HG03025 (cell line): ENCODE measurements around the gene RAMP2.
"Not testable (repeated sequence)": the region's sequence is repeated elsewhere in the genome, so short reads cannot be mapped to it uniquely, and the experiment has no call there.

Experiments
- ATAC-seq: cut with Tn5 transposase; IDR thresholded peaks from one replicate; pipeline ENCODE4 v1.9.1; 2021; ENCODE audit warnings: mild to moderate bottlenecking, moderate library complexity; ENCODE audit not compliant: unreplicated experiment, low FRiP score

Gene RAMP2

DNA sequence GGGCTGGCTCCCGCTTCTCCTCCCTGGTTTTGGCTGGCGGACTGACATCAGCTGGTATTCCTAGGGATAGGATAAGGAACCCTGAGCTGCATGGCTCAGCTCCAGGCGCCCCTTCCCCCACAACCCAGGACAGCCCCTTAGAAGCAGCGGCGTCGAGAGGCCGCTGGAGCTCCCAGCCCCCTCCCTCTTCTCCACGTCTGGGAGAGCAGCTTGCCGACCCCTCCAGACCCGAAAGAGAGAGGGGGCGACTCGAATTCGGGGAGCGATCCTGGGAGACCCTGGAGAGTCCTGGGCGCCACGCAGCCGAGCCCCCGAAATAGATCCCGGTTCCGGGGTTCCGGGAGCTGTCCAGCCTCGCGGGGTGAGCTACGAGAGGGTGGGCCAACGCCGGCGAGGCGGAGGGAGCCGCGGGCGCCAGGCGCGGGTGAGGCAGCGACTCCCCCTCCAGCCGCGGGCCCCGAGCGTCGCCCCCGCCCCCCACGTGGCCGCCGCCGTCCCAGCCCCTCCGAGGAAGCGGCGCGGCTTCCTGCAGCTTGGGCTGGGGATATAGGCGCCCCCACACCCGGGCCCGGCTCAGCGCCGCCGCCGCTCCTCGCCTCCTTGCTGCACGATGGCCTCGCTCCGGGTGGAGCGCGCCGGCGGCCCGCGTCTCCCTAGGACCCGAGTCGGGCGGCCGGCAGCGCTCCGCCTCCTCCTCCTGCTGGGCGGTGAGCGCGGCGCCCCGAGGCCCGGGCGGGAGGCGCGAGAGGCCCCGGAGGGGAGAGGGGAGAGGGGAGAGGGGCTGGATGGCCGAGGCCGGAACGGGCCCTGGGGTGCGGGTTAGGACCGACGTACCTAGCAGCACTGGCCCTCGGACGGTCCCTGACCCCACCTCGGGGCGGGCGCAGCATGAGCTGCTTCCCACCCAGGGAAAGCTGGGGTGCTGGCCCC lies at the start of gene RAMP2:
TSS of gene RAMP2 (plus strand) at position 576 of the 930 bp plus-strand sequence. CDS start at position 611, 35 bp downstream.
- no peak for ATAC-seq

- no peak for ATAC-seq
These were observed 39.9 kb upstream of the RAMP2 start for GRCh38 chr17:42720996-42721583.

DNA sequence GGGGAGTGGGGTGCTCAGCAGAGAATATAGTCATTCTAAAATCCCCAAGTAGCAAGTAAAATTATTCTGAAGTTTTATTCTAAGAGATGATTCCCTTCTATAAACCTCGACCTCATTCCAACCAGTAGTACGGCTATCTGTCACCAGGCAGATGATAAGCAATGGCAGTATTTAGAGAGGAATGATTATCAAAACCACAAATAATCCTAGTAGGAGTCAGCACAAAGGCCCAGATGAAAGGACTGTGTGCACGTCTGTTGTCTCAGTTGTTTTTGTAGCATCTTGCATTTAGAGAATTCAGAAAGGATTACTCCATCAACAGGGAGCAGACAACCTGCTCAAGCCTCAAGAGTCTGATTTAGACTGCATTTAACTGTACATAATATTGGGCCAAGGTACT lies 37.4 kb upstream of the RAMP2 start:
- ATAC-seq = no peak

GRCh38 chr17:42725143-42725542 lies 35.9 kb upstream of the RAMP2 start:
- ATAC-seq = no peak

- no peak for ATAC-seq
These were observed 20.3 kb upstream of the RAMP2 start for GRCh38 chr17:42740699-42741098.

GRCh38 chr17:42742916-42743315 lies 18.1 kb upstream of the RAMP2 start:
- ATAC-seq = not testable (repeated sequence)

- ATAC-seq = no peak
These were observed 17.3 kb upstream of the RAMP2 start for GRCh38 chr17:42743595-42744282.

DNA sequence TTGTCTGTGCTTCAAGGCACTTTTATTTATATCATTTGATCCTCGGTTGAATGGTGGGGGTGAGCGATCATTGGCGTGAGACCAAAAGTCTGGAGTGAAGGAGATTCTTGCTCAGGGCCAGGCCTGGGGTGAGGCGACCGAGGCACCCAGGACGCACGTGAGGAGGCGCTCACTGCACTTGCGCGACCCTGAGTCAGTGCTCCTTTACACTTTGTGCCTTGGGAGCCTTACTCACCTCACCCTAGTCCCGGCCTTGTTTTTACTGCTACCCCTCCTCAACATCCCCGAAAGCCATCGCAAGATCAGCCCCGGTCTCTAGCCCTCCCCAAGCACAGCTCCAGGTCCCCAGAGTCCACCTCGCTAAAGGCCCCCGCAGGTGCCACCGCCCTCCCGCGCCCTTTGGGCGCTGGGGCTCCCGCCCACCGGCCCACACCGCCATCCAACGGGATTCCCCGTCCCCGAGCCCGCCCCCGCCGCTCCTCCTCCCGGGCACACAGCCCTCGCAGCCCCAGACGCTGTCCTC lies 16.7 kb upstream of the RAMP2 start:
- ATAC-seq = peak; percentile 47

DNA sequence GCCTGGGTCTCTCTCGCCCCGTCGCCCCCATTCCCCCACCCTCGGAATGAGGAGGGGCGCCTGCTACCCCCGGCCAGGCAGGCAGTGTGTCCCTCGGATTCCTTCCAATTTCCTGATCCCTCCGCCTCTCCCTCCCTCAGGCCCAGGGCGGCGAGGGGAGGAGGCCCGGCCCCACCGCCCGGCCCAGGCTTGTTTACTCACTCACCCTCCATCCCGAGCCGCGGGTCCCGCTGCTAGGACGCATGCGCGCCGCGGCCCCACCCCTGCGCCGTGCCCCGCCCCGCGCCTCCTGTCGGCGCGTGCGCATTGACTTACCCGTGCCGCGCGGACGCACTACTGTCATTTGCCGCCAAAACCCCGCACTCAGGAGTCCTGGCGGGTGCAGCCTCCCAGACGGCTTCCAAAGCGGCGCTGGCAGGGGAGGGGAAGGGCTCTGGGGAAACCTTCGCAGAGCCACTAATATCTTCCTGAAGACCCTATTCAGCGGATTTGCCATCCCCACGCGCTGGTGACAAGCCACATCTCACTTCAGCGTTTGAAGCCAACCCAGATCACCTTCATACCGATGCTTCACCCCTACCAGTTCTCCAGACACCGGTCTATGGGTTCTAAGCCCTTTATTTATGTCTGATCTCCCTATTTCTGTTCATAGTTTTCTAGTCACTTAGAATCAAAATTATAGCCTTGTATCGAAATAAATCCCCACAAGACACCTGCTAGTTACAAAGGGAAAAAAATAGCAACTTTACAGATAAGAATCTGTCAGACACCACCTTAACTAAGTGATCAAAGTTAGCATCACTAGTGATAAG lies 16.0 kb upstream of the RAMP2 start, which contains the start of gene EZH1:
TSS of gene EZH1 (minus strand) at position 235 of the 812 bp plus-strand sequence. CDS start 16,099 bp downstream, outside the sequence.
- ATAC-seq = peak; percentile 81

DNA sequence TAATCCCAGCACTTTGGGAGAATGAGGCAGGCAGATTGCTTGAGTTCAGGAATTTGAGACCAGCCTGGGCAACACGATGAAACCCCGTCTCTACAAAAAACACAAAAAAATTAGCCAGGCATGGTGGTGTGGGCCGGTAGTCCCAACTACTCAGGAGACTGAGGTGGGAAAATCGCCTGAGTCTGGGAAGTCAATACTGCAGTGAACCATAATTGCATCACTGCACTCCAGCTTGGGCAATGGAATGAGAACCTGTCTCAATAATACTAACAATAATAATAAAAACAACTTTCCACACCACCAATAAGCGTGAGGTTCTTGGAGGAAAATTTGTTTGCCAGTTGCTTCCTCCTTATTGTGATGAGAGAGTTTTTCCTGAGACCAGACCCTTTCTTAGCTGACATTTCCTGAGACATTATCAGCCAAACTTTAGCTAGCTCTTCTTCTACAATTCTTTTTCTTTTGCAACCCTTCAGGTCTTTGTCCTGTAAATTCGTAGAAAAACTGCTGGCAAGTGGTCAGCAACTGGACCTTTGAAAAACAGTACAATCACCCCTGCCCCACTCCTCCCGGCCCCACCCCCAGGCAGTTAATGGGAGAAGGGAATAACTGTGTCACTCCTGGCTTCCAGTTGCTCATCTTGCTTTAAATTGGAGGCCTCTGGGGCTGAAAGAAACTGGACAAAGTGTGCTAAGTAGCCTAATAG lies 12.7 kb upstream of the RAMP2 start:
- no peak for ATAC-seq

GRCh38 chr17:42748908-42749798 lies 11.9 kb upstream of the RAMP2 start:
- ATAC-seq = no peak

- ATAC-seq = no peak
These were observed 10.2 kb upstream of the RAMP2 start for GRCh38 chr17:42750739-42751344.

DNA sequence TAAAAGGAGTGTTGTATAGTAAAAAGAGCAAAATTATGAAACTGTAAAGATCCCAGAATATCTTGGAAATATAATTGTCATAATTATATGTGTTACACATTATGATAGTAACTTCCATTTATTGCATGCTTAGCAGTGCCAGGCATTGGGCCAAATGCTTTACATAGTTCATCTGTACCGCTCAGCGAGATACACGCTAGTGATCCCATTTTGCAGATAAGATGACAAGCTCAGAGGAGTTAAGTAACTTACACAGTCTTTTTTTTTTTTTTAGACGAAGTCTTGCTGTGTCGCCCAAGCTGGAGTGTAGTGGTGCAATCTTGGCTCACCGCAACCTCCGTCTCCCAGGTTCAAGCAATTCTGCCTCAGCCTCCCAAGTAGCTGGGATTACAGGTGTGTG lies 9.4 kb upstream of the RAMP2 start:
- no peak for ATAC-seq

DNA sequence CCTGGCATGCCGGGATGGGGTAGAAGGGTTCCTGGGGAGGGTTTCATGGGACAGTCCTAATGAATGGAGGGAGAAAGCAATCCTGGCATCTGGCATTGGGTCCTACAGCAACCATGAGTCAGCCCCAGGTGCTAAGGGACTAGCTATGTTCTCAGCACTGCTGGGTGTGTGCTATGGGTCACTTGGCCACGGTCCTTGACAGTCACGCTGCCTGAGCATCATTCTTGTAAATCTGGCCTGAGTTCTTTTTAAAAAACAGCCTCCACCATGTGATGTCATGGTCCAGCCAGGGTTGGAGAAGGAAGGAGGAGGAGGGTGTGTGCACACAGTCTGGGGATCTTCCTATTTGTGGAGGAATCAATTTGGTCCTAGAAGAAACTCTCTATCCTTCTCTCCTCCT lies 6.2 kb upstream of the RAMP2 start:
- no peak for ATAC-seq

- ATAC-seq = no peak
These were observed 910 bp upstream of the RAMP2 start for GRCh38 chr17:42759982-42760651.

DNA sequence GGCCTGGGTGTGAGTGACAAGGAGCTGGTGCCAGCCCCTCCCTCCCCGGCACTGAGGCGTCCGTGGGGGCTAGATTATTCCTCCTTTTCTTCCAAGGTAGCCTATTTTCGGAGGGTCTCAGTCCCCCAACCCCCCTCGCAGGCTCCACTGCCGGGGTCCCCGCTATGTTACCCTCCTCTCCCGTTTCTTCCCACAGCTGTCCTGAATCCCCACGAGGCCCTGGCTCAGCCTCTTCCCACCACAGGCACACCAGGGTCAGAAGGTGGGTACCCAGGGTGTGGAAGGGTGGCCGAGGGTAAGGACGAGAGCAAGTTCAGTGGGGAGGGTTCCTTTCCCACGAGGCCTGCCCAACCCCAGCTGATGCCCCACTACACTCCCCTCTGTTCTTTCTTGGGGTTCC lies 611 bp downstream of the RAMP2 start:
- ATAC-seq = no peak

- no peak for ATAC-seq
These were observed 5.1 kb downstream of the RAMP2 start for GRCh38 chr17:42766124-42766523.

GRCh38 chr17:42767512-42767911 lies 6.5 kb downstream of the RAMP2 start:
- no peak for ATAC-seq
